Mucosa of rectum (tissue), 2 donors: ENCODE data around the gene SDK1.

Experiments used
- H3K27ac ChIP-seq, 2 donors: one replicate each; pipeline ENCODE4 v1.7.0; 2013; ENCODE audit warnings: inconsistent platforms in 2 of 2, low read depth in 2 of 2, low read length in 2 of 2
- H3K27me3 ChIP-seq, 2 donors: one replicate each; pipeline ENCODE4 v1.7.0; 2013; ENCODE audit warnings: low read length in 2 of 2; ENCODE audit not compliant: control insufficient read depth in 2 of 2, insufficient read depth in 2 of 2
- H3K36me3 ChIP-seq, 2 donors: one replicate each; pipeline ENCODE4 v1.7.0; 2013; ENCODE audit warnings: low read length in 2 of 2; ENCODE audit not compliant: control insufficient read depth in 2 of 2, insufficient read depth in 2 of 2
- H3K4me1 ChIP-seq, 2 donors: one replicate each; pipeline ENCODE4 v1.7.0; 2013; ENCODE audit warnings: low read length in 2 of 2, mild to moderate bottlenecking in 1 of 2; ENCODE audit not compliant: control insufficient read depth in 2 of 2, insufficient read depth in 2 of 2
- H3K4me3 ChIP-seq, 2 donors: one replicate each; pipeline ENCODE4 v1.7.0; 2013; ENCODE audit warnings: low read length in 2 of 2
- H3K9ac ChIP-seq, 2 donors: one replicate each; pipeline ENCODE4 v1.7.0; 2013; ENCODE audit warnings: low read length in 2 of 2, low read depth in 1 of 2, mild to moderate bottlenecking in 1 of 2
- H3K9me3 ChIP-seq, 2 donors: one replicate each; pipeline ENCODE4 v1.7.0; 2013; ENCODE audit warnings: low read length in 2 of 2; ENCODE audit not compliant: control insufficient read depth in 2 of 2
- donor health status: healthy.
- donor health status: Normal muscosa, but diverticular disease.

Gene SDK1

DNA sequence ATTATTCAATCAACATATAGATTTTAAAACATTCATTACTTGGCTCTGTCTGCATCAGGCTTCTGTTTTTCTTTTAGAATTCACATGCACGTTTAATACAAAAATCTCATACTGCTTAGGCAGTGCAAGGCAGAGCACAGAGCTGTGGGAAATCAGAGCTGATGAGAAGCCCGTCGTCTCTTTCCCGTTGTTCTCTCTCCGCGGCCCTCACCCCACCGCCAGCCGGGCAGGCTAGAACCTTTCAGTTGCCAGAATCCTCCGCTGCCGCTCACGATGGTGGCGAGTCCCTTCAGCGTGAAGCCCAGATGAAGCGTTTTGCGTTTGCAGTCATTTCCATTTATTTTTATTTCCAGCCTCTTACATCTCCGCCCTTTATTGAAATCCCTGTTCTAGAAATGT lies 648.2 kb downstream of the SDK1 start:
- Histone ChIP-seq H3K36me3 (no peaks in the 10 kb centered on the region), H3K4me3 (no peak overlapping the region), H3K9ac (no peak overlapping the region), H3K27ac (no peak overlapping the region), H3K4me1 (no peaks in the 10 kb centered on the region), H3K27me3 (no peaks in the 10 kb centered on the region), H3K9me3 (no peaks in the 10 kb centered on the region)

DNA sequence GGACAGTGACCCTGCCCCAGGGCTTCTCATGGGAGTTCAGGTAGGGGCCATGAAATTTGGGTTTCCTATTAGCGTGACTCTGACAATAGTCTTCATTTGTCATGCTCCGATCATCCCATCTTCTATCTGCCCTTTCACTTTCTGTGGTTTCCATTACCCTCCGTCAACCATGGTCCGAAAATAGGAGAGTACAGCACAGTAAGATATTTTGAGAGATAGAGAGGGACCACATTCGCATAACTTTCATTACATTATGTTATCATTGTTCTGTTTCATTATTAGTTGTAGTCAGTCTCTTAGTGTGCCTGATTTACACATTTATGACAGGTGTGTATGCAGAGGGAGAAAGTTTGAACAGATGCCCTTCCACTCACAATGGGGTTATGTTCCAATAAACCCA lies 649.2 kb downstream of the SDK1 start:
- Histone ChIP-seq H3K36me3 (no peaks in the 10 kb centered on the region), H3K27ac (no peak overlapping the region)

DNA sequence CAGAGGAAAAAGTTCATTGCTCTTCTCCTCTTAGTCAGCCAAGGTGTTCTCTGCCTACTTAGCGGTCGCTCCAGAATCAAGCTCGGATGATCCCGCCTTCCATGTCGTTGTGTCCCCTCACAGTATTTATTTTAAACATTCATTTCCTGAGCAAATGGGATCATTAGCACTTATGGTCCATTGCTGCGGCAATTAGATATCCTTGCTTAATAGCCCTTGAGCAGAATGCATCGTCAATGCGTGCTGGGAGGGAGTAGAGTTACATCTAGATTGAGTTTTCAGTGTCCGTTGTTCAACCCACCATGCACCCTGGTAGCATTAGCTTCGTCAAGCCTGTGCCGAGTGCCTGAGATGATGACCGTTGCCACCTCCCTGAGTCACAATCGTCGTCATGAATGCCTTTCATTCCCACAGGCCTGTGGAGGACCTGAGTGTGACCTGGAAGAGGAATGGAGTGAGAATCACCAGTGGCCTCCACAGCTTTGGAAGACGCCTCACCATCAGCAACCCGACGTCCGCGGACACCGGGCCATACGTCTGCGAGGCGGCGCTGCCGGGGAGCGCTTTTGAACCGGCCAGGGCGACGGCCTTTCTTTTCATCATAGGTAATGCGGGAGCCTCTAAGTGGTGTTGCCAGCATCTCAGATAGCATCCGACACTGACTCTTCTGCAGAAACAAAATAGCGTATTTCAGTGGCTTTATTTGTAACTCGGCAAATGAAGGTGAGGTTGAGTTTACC lies 650.4 kb downstream of the SDK1 start:
- Histone ChIP-seq H3K36me3 (no peaks in the 10 kb centered on the region), H3K27ac (no peak overlapping the region), H3K9ac (no peak overlapping the region), H3K4me3 (no peak overlapping the region), H3K9me3 (no peaks in the 10 kb centered on the region), H3K4me1 (no peaks in the 10 kb centered on the region), H3K27me3 (no peaks in the 10 kb centered on the region)

More for the DNA sequence above, 649.2 kb downstream of the SDK1 start:
- no peaks in the 10 kb centered on the region for H3K27me3 ChIP-seq
- H3K4me1 ChIP-seq, result no peaks in the 10 kb centered on the region
- H3K9ac ChIP-seq, result no peak overlapping the region
- no peak overlapping the region for H3K4me3 ChIP-seq
- H3K9me3 ChIP-seq, result no peaks in the 10 kb centered on the region

GRCh38 chr7:3953133-3953532 lies 652.1 kb downstream of the SDK1 start:
- no peak overlapping the region for H3K9ac ChIP-seq
- no peak overlapping the region for H3K4me3 ChIP-seq
- no peaks in the 10 kb centered on the region for H3K9me3 ChIP-seq
- H3K27me3 ChIP-seq, result no peaks in the 10 kb centered on the region
- H3K4me1 ChIP-seq, result no peaks in the 10 kb centered on the region
- no peak overlapping the region for H3K27ac ChIP-seq
- H3K36me3 ChIP-seq, result no peaks in the 10 kb centered on the region

DNA sequence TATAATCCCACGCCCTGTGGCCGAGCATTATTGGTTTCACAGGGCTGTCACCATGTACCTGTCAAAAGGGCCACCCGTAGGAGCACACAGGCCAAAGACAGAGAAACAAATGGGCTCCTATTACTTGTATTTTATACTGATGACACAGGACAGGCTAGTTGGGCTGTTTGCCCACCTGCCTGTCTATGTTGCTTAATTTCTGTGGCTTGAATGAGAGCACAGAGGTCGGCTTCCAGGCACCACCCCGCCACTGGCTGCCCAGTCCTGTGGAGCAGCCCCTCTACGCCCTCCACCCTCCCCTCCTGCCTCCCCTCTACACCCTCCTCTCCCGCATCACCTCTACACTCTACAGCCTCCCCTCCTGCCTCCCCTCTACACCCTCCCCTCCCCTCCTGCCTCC lies 652.9 kb downstream of the SDK1 start:
- no peaks in the 10 kb centered on the region for H3K27me3 ChIP-seq
- no peaks in the 10 kb centered on the region for H3K9me3 ChIP-seq
- no peak overlapping the region for H3K27ac ChIP-seq
- H3K4me3 ChIP-seq, result no peak overlapping the region
- H3K4me1 ChIP-seq, result no peaks in the 10 kb centered on the region
- no peak overlapping the region for H3K9ac ChIP-seq
- no peaks in the 10 kb centered on the region for H3K36me3 ChIP-seq

GRCh38 chr7:3955026-3955425 lies 654.0 kb downstream of the SDK1 start:
- H3K9me3 ChIP-seq, result no peaks in the 10 kb centered on the region
- no peaks in the 10 kb centered on the region for H3K27me3 ChIP-seq
- no peak overlapping the region for H3K4me3 ChIP-seq
- H3K4me1 ChIP-seq, result no peaks in the 10 kb centered on the region
- H3K36me3 ChIP-seq, result no peaks in the 10 kb centered on the region
- H3K27ac ChIP-seq, result no peak overlapping the region
- no peak overlapping the region for H3K9ac ChIP-seq

DNA sequence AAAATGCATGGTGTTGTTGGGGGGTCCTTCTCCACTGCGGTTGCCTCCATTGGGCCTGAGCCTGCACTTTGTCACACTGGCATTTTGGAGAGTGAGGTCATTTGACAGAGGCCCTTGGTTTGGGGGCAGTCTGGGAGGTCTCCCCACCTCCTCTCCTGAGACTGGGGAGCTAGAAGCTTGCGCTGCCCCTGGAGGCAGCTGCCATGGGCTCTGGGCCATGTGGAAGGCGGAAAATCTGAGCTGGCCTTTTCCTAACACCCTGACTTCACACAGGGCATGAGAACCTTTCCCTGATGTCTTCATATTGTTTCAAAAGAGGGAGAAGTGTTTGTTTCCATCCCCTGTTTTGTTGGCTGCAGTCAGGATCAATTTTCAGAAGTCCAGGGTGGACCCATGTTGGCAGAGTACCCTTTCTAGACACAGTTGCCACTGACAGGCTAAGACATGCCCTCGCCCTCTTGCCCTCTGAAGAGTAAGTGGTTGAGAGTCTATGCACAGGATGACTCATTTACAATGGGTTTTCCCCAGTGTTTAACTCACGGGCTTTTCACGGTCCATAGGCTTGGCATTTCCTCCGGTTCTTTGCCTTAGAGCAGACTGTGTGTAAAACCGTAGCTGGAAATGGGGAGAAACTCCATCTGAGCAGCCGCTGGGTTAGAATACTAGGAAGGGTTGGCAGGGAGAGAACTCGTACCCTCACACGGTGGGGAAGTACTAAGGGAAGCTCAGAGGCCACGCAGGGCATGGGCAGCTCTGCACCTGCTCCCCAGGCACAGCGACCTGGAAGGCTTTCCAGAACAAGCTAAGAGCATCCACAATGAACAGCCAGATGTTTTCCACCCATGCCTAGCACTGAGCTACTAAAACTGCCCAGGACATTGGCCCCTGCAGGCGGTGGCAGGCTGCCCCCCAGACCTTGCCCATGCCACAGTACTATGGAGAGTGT lies 655.0 kb downstream of the SDK1 start:
- no peak overlapping the region for H3K27ac ChIP-seq
- H3K9me3 ChIP-seq, result no peaks in the 10 kb centered on the region
- no peak overlapping the region for H3K4me3 ChIP-seq
- H3K36me3 ChIP-seq, result no peaks in the 10 kb centered on the region
- no peaks in the 10 kb centered on the region for H3K4me1 ChIP-seq
- H3K27me3 ChIP-seq, result no peaks in the 10 kb centered on the region
- no peak overlapping the region for H3K9ac ChIP-seq

DNA sequence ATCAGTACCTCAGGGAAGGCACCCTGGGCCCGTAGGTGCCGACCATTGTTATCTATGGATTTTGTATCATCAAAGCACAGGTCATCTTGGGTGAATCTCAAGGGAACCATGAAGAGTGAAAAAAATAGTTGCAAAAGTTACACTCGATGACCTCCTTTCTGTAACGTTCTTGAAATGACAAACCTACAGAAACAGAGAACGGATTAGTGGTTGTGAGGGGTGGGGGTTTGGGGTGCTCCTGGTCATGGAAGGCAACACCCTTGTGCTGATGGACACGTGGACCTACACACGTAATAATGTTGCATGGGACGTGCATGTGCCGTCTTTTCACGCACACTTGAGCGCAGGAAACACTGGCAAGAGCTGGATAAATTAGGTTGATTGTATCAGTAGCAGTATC lies 655.9 kb downstream of the SDK1 start:
- Histone ChIP-seq H3K27me3 (no peaks in the 10 kb centered on the region), H3K36me3 (no peaks in the 10 kb centered on the region), H3K4me3 (no peak overlapping the region), H3K9ac (no peak overlapping the region), H3K4me1 (no peaks in the 10 kb centered on the region), H3K27ac (no peak overlapping the region), H3K9me3 (no peaks in the 10 kb centered on the region)

GRCh38 chr7:3957472-3958108 lies 656.5 kb downstream of the SDK1 start:
- Histone ChIP-seq H3K27me3 (no peaks in the 10 kb centered on the region), H3K36me3 (no peaks in the 10 kb centered on the region), H3K9ac (no peak overlapping the region), H3K4me1 (no peaks in the 10 kb centered on the region), H3K9me3 (no peaks in the 10 kb centered on the region), H3K27ac (no peak overlapping the region), H3K4me3 (no peak overlapping the region)

DNA sequence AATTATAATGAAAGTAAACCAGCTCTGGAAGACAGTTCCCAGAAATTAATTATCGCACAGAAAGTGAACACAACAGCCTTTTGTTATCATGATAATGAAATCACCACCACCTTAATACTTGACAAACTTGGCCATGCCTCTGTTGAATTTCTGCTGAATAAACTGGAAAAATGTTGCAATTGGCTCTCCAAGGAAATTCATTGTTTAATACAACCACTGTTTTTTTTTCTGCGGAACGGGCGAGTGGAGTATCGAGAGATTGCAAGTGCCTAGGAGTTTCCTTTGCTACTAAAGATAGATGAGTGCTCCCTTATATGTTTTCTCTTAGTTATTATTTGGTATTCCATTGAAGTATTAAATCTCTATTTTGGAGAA lies 657.0 kb downstream of the SDK1 start:
- no peak overlapping the region for H3K27ac ChIP-seq

More for the DNA sequence above, 657.0 kb downstream of the SDK1 start:
- Histone ChIP-seq H3K4me3 (no peak overlapping the region), H3K9me3 (no peaks in the 10 kb centered on the region), H3K27me3 (no peaks in the 10 kb centered on the region), H3K9ac (no peak overlapping the region), H3K36me3 (no peaks in the 10 kb centered on the region), H3K4me1 (no peaks in the 10 kb centered on the region)
